Activated CD4-positive, alpha-beta T cell treated with anti-CD3 and anti-CD28 coated beads, Interleukin-2, amount 10 ng/mL, durations not matched to agents 7 days and 5 days (primary cell): ENCODE measurements around the gene PRDM1. TPM values are rescaled to one million over a fixed set of nuclear protein-coding genes. Genes with fewer than 3 reads are reported as not detected.
"Not testable (repeated sequence)": the region's sequence is repeated elsewhere in the genome, so short reads cannot be mapped to it uniquely, and the experiment has no call there.

Experiments
- CTCF ChIA-PET: fragments of 350-600 bp; sonication (Branson Sonifier 250); formaldehyde crosslinking; loops from one replicate; lab custom pipeline; 2021; ENCODE audit warnings: antibody characterized with exemption; lab: Charles Lee
- POLR2A ChIA-PET: fragments of 350-600 bp; sonication (Branson Sonifier 250); formaldehyde crosslinking; loops from one replicate; lab custom pipeline; 2021; ENCODE audit warnings: antibody characterized with exemption; lab: Charles Lee
- DNase-seq: peaks from one replicate; pipeline ENCODE4 v3.0.0-alpha.2; 2020
- H3K27ac Mint-ChIP-seq: one replicate; pipeline ENCODE4 v1.8.0; 2021; ENCODE audit warnings: mild to moderate bottlenecking, moderate library complexity, mixed read lengths
- H3K27me3 Mint-ChIP-seq: one replicate; pipeline ENCODE4 v1.8.0; 2021; ENCODE audit warnings: mixed read lengths
- H3K36me3 Mint-ChIP-seq: one replicate; pipeline ENCODE4 v1.8.0; 2021; ENCODE audit warnings: low read depth, mixed read lengths
- H3K4me1 Mint-ChIP-seq: one replicate; pipeline ENCODE4 v1.8.0; 2021; ENCODE audit warnings: mixed read lengths
- H3K4me3 Mint-ChIP-seq: one replicate; pipeline ENCODE4 v1.8.0; 2021; ENCODE audit warnings: mild to moderate bottlenecking, moderate library complexity, mixed read lengths
- H3K9me3 Mint-ChIP-seq: one replicate; pipeline ENCODE4 v1.8.0; 2021; ENCODE audit warnings: mixed read lengths
- total RNA-seq, 2 experiments: library from RNA; stranded (reverse); gene quantifications; one replicate each; pipeline ENCODE4 v1.2.3, GENCODE V29; 2021

PRDM1 gene
- total RNA-seq, 2 experiments from 2014 or later: 27.1 to 30.8 TPM

DNA sequence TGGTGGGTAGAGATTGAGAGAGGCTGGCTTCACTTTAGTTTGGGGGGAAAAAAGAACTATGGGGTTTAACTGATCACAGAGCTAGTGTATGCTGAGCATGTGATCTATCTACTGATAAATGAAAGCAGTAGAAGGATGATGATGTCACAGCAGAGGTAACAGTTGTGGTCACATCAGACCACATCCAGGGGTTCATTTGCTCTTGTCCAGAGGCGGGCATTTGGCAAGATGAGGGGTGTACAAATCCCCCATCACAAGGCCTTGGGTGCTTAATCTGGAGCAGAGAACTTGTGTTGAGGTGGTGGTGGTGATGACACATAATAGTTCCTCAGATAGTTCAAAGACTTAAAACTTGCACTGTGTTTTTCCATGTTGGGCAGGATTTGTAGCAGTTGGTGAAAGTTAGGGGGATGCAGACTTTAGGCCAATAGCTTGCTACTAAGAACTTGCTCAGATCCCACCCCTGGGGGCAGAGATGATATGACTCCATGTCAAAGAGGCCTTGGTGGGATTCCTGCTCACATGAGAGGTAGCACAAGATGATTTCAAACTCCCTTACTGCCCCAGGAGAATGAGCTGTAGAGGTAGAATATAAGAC is 63.4 kb downstream of the PRDM1 start:
- ChIA-PET POLR2A (no interaction called here), CTCF (interaction anchor here (1.0 to 2.1 kb wide), 3 partner anchors 8 to 30 kb away, joined by 4 to 9 read pairs (median 7); no protein-coding TSS in a partner anchor)
- Mint-ChIP-seq H3K4me3 (no peak overlapping the region), H3K9me3 (peaks cover 8% of the 10 kb centered on the region), H3K36me3 (peaks cover 6% of the 10 kb centered on the region), H3K4me1 (peaks cover 43% of the 10 kb centered on the region), H3K27ac (peak overlapping the region; percentile 0), H3K27me3 (no peaks in the 10 kb centered on the region)
- DNase-seq: peak; percentile 32

DNA sequence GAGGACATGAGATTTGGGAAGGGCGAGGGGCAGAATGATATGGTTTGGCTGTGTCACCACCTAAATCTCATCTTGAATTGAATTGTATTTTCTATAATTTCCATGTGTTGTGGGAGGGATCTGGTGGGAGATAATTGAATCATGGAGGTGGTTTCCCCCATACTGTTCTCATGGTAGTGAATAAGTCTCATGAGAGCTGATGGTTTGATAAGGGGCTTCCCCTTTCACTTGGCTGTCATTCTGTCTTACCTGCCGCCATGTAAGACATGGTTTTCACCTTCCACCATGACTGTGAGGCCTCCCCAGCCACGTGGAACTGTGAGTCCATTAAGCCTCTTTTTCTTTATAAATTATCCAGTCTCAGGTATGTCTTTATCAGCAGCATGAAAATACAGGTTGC is 66.3 kb downstream of the PRDM1 start:
- H3K9me3 Mint-ChIP-seq, H3K27ac Mint-ChIP-seq, DNase-seq, H3K27me3 Mint-ChIP-seq, H3K36me3 Mint-ChIP-seq, H3K4me3 Mint-ChIP-seq, POLR2A ChIA-PET: not testable (repeated sequence)
- CTCF ChIA-PET: interaction anchor here (2.4 to 2.9 kb wide), 2 partner anchors 11 to 12 kb away, joined by 8 to 9 read pairs; no protein-coding TSS in a partner anchor
- peaks cover 22% of the 10 kb centered on the region for H3K4me1 Mint-ChIP-seq

DNA sequence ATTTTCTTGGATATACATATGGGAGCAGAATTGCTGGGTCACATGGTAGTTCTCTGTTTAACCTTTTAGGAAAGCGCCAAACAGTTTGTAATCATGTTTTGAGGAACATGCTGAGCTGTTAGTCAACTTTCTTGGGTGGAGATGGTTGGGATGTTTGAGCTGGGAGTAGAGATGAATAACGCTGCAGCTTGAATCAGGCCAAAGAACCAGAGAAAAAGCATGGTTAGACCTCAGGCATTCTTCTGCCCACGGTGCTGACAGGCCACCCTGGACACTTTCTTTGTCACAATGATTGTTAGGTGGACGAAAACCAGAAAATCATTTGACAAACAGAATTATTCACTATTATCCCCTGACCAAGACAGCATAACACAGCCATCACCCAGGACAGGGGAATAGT is 66.8 kb downstream of the PRDM1 start:
- DNase-seq: no peak
- H3K27ac Mint-ChIP-seq: no peak overlapping the region
- H3K27me3 Mint-ChIP-seq: peaks cover 4% of the 10 kb centered on the region
- H3K4me3 Mint-ChIP-seq: no peak overlapping the region
- ChIA-PET CTCF (interaction anchor here (2.4 to 2.9 kb wide), 3 partner anchors 10 to 12 kb away, joined by 8 to 9 read pairs (median 8); no protein-coding TSS in a partner anchor), POLR2A (no interaction called here)
- H3K9me3 Mint-ChIP-seq: peaks cover 8% of the 10 kb centered on the region
- H3K36me3 Mint-ChIP-seq: peaks cover 6% of the 10 kb centered on the region
- H3K4me1 Mint-ChIP-seq: peaks cover 19% of the 10 kb centered on the region

DNA sequence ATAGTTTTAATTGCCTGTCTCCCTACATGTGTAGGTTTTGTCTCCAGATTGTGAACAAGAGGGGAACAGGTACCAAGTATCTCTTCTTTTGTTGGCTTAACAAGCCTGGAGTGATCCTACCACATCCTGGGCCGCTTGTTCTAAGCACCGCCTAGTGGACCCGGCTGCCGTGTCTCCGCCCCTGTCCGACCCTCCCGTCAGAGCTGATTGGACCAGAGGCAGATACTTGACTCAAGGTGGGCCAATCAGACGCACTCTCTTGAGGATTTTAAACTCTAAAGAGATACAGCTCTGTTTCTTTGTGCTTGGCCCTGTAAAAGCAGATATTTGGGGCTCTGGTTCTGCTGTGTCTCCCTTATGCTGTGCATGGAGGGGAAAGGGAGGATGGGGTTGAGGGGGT is 68.2 kb downstream of the PRDM1 start:
- Mint-ChIP-seq H3K36me3 (peaks cover 6% of the 10 kb centered on the region), H3K4me3 (no peak overlapping the region), H3K4me1 (peaks cover 8% of the 10 kb centered on the region), H3K27me3 (peaks cover 4% of the 10 kb centered on the region), H3K9me3 (peaks cover 8% of the 10 kb centered on the region), H3K27ac (no peak overlapping the region)
- ChIA-PET CTCF (interaction anchor here (0.6 to 2.5 kb wide), 6 partner anchors 8 to 194 kb away, joined by 3 to 12 read pairs (median 6); no protein-coding TSS in a partner anchor), POLR2A (no interaction called here)
- DNase-seq: no peak

DNA sequence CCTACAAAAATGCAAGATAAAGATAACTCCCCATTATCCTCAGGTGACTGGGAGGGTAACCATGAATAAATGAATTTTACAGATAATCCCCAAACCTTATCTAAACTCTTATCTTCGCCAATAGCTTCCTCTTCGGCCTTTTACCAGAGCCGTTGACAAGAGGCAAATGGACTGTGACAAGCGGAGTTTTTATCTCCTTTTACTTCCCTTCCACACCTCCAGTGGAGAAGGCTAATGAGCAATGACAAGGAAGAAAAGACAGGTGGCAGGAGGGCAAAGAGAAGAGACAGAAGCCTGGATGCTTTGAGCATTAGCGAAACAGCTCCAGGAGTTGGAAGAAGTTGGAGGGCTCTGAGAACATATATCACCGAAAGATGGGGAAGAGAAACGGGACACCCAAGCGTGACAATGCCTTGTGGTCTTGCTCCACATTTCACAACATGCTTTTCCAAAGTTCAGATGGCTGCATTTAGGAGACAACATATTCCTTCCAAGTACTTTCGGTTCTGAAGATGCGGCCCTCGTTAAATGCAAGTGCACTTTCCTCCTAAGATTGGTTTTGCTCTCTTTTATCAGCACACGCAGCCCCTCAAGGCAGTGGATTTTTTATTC is 69.2 kb downstream of the PRDM1 start:
- ChIA-PET POLR2A (no interaction called here), CTCF (interaction anchor here (0.8 to 2.5 kb wide), 7 partner anchors 8 to 38 kb away, joined by 3 to 12 read pairs (median 6); no protein-coding TSS in a partner anchor)
- Mint-ChIP-seq H3K9me3 (peaks cover 8% of the 10 kb centered on the region), H3K36me3 (peaks cover 6% of the 10 kb centered on the region), H3K27ac (no peak overlapping the region), H3K27me3 (peaks cover 4% of the 10 kb centered on the region), H3K4me3 (no peak overlapping the region), H3K4me1 (peaks cover 2% of the 10 kb centered on the region)
- DNase-seq: no peak

DNA sequence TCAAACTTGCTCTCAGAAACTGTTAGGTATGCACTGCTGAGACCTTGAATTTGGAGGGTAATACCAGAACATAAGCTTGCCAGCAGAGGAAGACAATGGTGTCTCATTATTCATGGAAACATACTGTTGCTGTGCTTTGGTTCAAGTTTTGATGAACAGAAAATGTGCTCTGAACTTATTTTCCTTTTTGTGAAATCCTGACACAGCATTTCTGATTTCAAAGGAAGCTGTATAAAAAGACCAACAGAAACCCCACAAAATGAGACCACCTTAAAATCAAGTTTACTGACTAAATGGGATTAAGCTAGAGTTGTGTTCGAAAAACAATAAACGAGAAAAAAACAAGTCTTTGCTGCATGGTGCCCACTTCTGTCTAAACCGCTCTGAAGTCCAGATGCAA is 70.3 kb downstream of the PRDM1 start:
- no peak overlapping the region for H3K27ac Mint-ChIP-seq
- peaks cover 5% of the 10 kb centered on the region for H3K9me3 Mint-ChIP-seq
- peaks cover 6% of the 10 kb centered on the region for H3K36me3 Mint-ChIP-seq
- POLR2A ChIA-PET: no interaction called here
- peaks cover 4% of the 10 kb centered on the region for H3K27me3 Mint-ChIP-seq
- DNase-seq: no peak
- CTCF ChIA-PET: interaction anchor here (0.7 to 2.3 kb wide), 6 partner anchors 9 to 301 kb away, joined by 3 to 6 read pairs (median 3); no protein-coding TSS in a partner anchor
- peaks cover 2% of the 10 kb centered on the region for H3K4me1 Mint-ChIP-seq
- no peak overlapping the region for H3K4me3 Mint-ChIP-seq

DNA sequence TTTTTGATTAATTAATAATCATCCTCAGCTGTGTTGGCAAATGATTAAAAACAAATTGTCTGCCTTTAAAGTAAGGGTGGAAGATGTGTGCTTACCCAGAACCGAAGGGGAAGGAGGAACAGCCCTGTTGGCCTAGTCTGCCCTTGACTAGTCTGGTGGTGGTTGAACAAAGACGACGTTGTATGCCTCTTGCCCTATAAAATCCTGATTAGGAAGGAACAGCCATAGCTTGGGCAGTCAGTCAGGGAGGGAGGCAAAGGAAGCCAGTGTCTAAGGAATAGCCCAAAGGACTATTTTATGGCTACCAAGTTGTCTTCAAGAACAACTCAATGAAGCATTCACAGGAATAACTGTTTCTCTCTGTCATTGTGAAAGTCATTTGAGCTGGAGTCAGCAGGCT is 70.7 kb downstream of the PRDM1 start:
- no peak for DNase-seq
- H3K4me3 Mint-ChIP-seq: no peak overlapping the region
- ChIA-PET CTCF (interaction anchor here (0.8 to 2.3 kb wide), 4 partner anchors 9 to 302 kb away, joined by 3 to 6 read pairs (median 4); no protein-coding TSS in a partner anchor), POLR2A (no interaction called here)
- H3K27ac Mint-ChIP-seq: no peak overlapping the region
- peaks cover 6% of the 10 kb centered on the region for H3K36me3 Mint-ChIP-seq
- peaks cover 4% of the 10 kb centered on the region for H3K4me1 Mint-ChIP-seq
- H3K9me3 Mint-ChIP-seq: peaks cover 4% of the 10 kb centered on the region
- H3K27me3 Mint-ChIP-seq: peaks cover 4% of the 10 kb centered on the region

DNA sequence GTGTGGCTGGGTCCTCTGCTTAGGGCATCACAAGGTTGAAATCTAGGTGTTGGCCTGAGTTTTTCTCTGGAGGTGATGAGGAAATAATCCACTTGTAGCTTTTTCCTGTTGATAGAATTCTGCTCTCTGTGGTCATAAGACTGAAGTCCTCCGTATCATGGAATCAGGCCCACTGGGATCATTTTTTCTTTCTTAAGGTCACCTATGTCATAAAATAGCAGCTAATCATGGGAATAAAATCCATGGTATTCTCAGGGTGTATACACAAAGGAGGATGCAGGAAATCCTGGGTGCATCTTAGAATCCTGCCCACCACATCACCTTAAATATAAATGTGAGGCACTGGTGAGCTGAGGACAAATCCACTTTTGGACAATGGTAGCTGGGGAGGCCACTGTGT is 72.7 kb downstream of the PRDM1 start:
- DNase-seq: no peak
- H3K4me3 Mint-ChIP-seq: no peak overlapping the region
- H3K9me3 Mint-ChIP-seq: no peaks in the 10 kb centered on the region
- H3K27ac Mint-ChIP-seq: no peak overlapping the region
- H3K36me3 Mint-ChIP-seq: no peaks in the 10 kb centered on the region
- H3K4me1 Mint-ChIP-seq: peaks cover 18% of the 10 kb centered on the region
- ChIA-PET CTCF (interaction anchor here (0.6 to 1.3 kb wide), 3 partner anchors 28 to 60 kb away, joined by 3 to 4 read pairs (median 3); no protein-coding TSS in a partner anchor), POLR2A (no interaction called here)
- peaks cover 4% of the 10 kb centered on the region for H3K27me3 Mint-ChIP-seq

Other genes with a start within 250 kb of the PRDM1 start
- 10 to 100 TPM; 27.4 to 29.3 TPM for gene ATG5, start 239.4 kb downstream of the PRDM1 start, total RNA-seq